Peyer's patch (tissue), 4 donors: ENCODE data around the gene C22orf31. TPM values are rescaled to one million over a fixed set of nuclear protein-coding genes. Genes with fewer than 3 reads are reported as not detected.

Source experiments
- DNase-seq, 3 donors: peaks; one replicate each; pipeline ENCODE4 v3.0.0-alpha.2; 2017 to 2019
- H3K27ac ChIP-seq, 4 donors: fragments of 200-600 bp; sonication (generic); one replicate each; pipeline ENCODE4 v1.5.1; 2016 to 2019
- H3K27me3 ChIP-seq, 2 donors: fragments of 200-600 bp; sonication (generic); one replicate each; pipeline ENCODE4 v1.5.1; 2019
- H3K36me3 ChIP-seq, 3 donors: fragments of 200-600 bp; sonication (generic); one replicate each; pipeline ENCODE4 v1.5.1; 2016 to 2019
- H3K4me1 ChIP-seq, 4 donors: fragments of 200-600 bp; sonication (generic); one replicate each; pipeline ENCODE4 v1.5.1; 2016 to 2019
- H3K4me3 ChIP-seq, 4 donors: fragments of 200-600 bp; sonication (generic); 1 replicate in 3 of 4; 2 replicates in 1 of 4; pipeline ENCODE4 v1.5.1; 2016 to 2019; ENCODE audit warnings: mild to moderate bottlenecking in 1 of 4
- H3K9me3 ChIP-seq, 4 donors: fragments of 200-600 bp; sonication (generic); one replicate each; pipeline ENCODE4 v1.5.1; 2016 to 2019; ENCODE audit warnings: mild to moderate bottlenecking in 1 of 4
- CTCF ChIP-seq, 6 experiments: fragments of 450-650 bp in 4 of 6; fragments of 200-600 bp in 2 of 6; sonication (generic) in 1 of 6; IDR thresholded peaks; one replicate each; pipeline ENCODE4 v1.5.1; 2017 to 2019; ENCODE audit warnings: antibody characterized with exemption in 6 of 6, mild to moderate bottlenecking in 3 of 6, moderate library complexity in 1 of 6
- POLR2A ChIP-seq, 2 donors: fragments of 450-650 bp; IDR thresholded peaks; one replicate each; pipeline ENCODE4 v1.5.1; 2017; ENCODE audit warnings: antibody characterized with exemption in 2 of 2, mild to moderate bottlenecking in 2 of 2, moderate library complexity in 2 of 2
- total RNA-seq, 4 donors: library from RNA; depleted of rRNA; stranded (reverse); fragments of >200 nt; gene quantifications; one replicate each; pipeline ENCODE4 v1.1.0, GENCODE V29; 2016

Gene C22orf31
- total RNA-seq, 4 donors from 2014 or later: not detected

GRCh38 chr22:29074276-29074772 is 12.7 kb upstream of the C22orf31 start:
- H3K36me3 ChIP-seq: no peaks in the 10 kb centered on the region
- no peak for TF ChIP-seq POLR2A (IDR thresholded peaks at IDR 0.05)
- no peak for TF ChIP-seq CTCF (IDR thresholded peaks at IDR 0.05)
- H3K27me3 ChIP-seq: no peaks in the 10 kb centered on the region
- H3K4me1 ChIP-seq: peaks cover 0 to 57% (median 7%) of the 10 kb centered on the region in 4 donors
- DNase-seq: no peak
- H3K9me3 ChIP-seq: no peaks in the 10 kb centered on the region
- H3K27ac ChIP-seq: peak overlapping the region in 3 of 4 donors; percentile 60 to 83 (median 73)
- peak overlapping the region; percentile 48 to 85 (median 61) for H3K4me3 ChIP-seq

GRCh38 chr22:29073618-29074275 is 12.1 kb upstream of the C22orf31 start:
- peaks cover 0 to 52% (median 7%) of the 10 kb centered on the region in 4 donors for H3K4me1 ChIP-seq
- peak in 1 of 2 donors; percentile 14 for TF ChIP-seq POLR2A (IDR thresholded peaks at IDR 0.05)
- no peak for TF ChIP-seq CTCF (IDR thresholded peaks at IDR 0.05)
- peak overlapping the region; percentile 48 to 85 (median 61) for H3K4me3 ChIP-seq
- H3K27me3 ChIP-seq: no peaks in the 10 kb centered on the region
- H3K27ac ChIP-seq: peak overlapping the region; percentile 60 to 83 (median 72)
- H3K36me3 ChIP-seq: no peaks in the 10 kb centered on the region
- H3K9me3 ChIP-seq: no peaks in the 10 kb centered on the region
- peak in 2 of 3 donors; percentile 66 to 71 for DNase-seq

GRCh38 chr22:29072979-29073617 is 11.5 kb upstream of the C22orf31 start, which contains the start of gene KREMEN1:
TSS of gene KREMEN1 (plus strand) at chr22:29073035. CDS start at chr22:29073131, 96 bp downstream.
- TF ChIP-seq POLR2A (IDR thresholded peaks at IDR 0.05): no peak
- no peak for TF ChIP-seq CTCF (IDR thresholded peaks at IDR 0.05)
- Histone ChIP-seq H3K4me1 (peaks cover 0 to 45% (median 7%) of the 10 kb centered on the region in 4 donors), H3K9me3 (no peaks in the 10 kb centered on the region), H3K4me3 (peak within 1 kb of the TSS; percentile 48 to 85 (median 61)), H3K27me3 (no peaks in the 10 kb centered on the region), H3K36me3 (no peaks in the 10 kb centered on the region), H3K27ac (peak within 1 kb of the TSS; percentile 60 to 83 (median 72))
- no peak for DNase-seq

- H3K27me3 ChIP-seq: no peaks in the 10 kb centered on the region
- H3K36me3 ChIP-seq: no peaks in the 10 kb centered on the region
- TF ChIP-seq POLR2A (IDR thresholded peaks at IDR 0.05) (no peak), CTCF (IDR thresholded peaks at IDR 0.05) (peak in 1 of 6 experiments; percentile 11)
- peak; percentile 71 to 98 (median 96) for DNase-seq
- peaks cover 0 to 39% (median 7%) of the 10 kb centered on the region in 4 donors for H3K4me1 ChIP-seq
- peak overlapping the region in 2 of 4 donors; percentile 52 to 83 for H3K27ac ChIP-seq
- H3K4me3 ChIP-seq: peak overlapping the region; percentile 18 to 85 (median 61)
- H3K9me3 ChIP-seq: no peaks in the 10 kb centered on the region
Measured at GRCh38 chr22:29072193-29072978, 10.8 kb upstream of the C22orf31 start.
